ENCODE data around the gene TMEM18.
A peak's percentile ranks its signal among the peaks of the same experiment; 100 is the strongest.

TMEM18 gene

DNA sequence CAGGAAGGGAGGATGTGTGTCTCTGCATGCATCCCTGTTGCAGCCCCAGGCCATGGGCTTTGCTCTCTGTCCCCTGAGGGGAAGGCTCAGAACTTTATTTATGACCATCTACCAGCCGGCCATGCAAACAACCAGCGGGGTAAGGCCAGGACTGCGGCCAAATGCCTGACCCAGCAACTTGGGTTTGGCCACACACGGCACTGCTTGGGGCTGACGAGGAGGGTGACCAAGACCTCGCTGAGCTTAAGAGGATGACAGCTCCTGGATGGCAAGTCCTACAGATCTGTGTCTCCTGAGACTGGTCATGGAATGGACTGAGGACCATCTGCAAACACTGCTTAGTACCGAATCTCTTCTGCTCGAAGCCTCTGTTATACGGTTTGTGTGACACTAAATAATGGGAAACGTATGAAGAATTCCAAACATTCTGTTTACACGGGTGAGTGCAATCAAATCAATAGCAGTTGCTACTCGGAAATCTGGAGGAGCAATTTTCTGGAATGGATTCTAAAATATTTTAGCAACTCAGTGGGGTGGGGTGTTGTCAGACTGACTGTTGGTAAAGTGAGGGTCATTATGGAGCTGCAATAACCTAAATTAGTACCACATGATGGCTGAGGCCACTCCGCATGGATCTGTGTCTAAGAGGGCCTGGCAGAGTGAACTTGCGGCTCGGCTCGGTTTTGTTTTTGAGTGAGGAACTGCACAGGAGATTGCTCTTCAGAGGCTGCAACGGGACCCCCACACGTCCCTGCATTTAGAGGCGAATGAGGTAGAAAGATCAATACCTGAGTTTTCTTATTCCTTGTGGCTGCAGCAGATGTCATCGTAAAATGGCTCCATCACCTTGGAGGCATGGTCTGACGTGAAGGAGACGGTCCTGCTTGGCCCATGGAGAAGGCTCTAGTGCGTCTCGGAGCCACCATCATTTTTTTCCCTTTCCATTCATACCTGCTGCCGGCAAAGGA lies 26.6 kb downstream of the TMEM18 start:
- no peak for DNase-seq (ENCODE audit: low spot score)

DNA sequence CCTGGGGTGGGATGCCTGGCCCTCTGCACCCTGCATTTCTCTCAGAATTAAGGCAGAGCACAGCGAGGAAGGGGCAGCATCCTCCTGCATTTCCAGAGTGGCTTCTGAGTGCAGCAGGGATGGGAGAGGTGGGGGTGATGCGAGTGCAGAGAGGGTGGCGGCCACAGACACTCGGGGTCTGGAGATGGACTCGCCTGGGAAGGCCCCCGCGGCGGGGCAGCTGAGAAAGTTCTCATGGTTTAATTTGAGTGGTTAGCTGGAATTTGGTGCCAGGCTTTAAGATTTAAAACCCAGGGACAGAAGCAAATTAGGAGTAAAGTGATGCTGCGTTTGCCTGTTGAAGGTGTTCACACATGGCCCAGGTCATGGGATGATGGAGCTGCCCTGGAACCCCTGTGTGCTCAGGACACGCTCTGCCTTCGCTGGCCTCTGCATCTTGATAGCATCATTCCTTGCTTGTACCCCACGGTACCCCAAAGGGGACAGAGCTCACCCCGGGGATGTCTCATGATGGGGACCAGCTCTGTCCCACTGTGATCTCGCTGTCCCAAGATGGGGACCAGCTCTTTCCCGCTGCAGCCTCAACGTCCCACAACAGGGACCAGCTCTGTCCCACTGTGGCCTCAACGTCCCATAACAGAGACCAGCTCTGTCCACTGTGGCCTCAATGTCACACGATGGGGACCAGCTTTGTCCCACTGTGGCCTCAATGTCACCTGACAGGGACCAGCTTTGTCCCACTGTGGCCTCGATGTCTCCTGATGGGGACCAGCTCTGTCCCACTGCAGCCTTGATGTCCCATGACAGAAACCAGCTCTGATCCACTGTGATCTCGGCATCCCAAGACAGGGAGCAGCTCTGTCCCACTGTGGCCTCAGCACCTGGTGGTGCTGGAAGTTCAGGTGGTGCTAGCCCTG lies 27.5 kb downstream of the TMEM18 start:
- no peak for DNase-seq (ENCODE audit: low spot score)

DNA sequence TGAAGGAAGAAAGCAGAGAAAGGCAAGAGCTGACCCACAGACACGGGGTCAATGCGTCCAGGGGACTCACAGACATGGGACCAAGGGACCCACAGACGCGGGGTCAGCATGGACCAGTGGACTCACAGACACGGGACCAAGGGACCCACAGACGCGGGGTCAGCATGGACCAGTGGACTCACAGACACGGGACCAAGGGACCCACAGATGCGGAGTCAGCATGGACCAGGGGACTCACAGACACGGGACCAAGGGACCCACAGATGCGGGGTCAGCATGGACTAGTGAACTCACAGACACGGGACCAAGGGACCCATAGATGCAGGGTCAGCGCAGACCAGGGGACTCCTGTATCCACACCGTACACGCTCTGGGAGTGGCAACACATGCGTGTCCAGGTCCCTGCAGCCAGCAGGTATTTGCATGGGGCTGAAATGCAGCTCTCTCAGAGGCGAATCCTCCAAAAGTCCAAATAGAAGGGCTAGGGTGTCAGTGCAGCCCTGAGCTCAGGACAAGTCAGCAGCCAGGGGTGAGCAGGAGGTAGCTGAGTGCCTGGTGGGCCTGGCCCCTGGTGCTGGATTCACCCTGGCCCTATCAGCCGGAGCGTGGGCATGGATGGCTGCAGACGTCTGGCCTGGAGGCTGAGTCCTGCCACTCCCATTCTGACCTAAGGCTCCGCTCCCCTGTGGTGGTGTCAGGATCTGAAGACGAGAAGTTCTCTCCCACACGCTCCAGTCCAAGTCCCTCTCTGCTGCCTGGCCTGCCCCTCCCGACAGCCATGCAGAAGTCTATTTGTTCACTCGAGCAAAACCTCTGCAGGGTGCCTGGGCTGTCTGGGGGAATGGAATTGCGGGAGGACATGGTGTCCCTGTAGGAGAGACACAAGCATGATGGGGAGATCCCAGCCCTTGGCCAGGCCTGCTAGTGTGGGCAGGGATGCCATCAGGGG lies 28.5 kb downstream of the TMEM18 start:
- no peak for DNase-seq (ENCODE audit: low spot score)

DNA sequence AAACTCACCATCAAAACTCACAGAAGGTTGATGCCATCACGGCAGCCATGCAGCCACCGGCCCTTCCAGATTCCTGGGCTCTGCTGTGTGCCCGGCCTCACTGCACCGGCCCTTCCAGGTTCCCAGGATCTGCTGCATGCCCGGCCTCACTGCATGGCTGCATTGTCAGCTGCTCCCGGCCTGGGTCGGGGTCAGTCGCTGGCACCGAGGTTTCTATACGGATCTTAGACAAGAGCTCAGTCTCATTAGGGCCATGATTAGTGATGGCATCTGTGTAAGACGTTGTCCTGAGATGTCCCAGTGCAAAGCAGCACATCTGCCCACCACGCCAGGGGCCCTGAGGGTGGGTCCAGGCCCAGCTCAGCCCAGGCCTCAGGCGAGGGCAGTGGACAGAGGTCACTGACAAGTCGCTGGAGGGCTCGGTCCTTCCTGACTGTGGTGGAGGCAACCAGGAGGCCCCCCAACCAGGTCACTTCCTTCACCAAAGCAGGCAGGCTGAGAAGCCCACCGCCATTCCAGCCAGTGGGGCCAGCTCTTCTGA lies 29.4 kb downstream of the TMEM18 start:
- DNase-seq (ENCODE audit: low spot score), result no peak

DNA sequence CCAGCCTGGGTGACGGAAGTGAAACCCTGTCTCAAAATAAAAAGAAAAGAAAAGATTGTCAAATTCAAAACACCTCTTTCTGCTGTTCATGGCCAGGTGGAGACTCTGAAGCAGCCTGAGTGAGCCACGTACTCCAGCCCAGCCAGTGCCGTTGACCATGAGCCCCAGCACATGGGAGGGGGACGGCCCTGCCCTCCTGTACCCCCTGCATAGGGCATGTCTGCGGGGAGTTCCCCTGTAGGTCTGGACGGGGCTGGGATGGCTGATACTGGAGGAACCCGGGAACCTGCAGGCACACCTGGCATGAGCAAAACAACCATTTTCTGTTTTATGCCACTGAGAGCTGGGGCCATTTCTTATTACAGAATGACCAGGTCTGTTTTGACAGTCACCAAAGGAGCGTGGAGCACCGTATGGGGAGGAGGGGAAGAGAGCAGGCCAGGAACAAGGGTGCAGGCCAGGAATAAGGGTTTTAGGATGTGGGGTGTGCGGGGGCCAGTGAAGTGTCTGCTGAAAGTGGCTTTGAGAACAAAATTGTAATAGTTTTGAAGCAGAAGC lies 30.1 kb downstream of the TMEM18 start:
- DNase-seq (ENCODE audit: low spot score), result no peak

DNA sequence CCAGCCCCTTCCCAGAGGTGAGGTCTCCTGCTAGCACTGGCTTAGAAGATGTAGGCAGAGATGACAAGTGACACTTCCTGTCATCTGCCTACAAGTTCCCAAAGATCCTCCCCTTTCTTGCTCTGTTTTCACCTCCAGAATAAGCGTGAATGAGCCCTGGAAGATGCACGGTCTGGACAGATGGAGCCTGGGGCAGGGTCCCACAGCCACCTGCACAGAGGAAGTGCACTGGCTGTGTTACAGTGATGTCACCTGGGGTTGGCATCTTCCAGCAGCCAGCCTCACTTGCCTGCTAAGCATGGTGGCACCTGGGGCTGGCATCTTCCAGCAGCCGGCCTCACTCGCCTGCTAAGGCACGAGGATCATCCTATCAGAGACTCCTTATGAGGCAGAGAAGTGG lies 32.3 kb downstream of the TMEM18 start:
- DNase-seq (ENCODE audit: low spot score), result no peak

DNA sequence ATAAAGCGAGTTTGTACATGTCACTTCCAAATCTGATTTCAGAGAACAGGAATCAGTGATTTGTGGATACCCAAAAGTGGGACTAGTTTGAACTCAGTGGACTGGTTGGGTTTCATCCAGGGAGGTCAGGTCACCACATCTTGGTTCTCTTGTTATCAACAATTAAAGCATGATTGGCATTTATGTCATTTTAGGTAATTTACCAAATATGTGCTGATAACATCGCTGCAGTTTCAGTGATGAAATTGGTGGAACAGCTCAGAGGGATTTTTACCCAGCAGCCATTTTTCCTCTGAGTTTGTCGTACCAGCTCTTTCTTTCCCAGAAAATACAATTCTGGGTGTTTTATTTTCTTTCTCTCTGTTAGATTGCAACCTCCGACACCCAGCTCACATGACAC lies 33.4 kb downstream of the TMEM18 start:
- no peak for DNase-seq (ENCODE audit: low spot score)

DNA sequence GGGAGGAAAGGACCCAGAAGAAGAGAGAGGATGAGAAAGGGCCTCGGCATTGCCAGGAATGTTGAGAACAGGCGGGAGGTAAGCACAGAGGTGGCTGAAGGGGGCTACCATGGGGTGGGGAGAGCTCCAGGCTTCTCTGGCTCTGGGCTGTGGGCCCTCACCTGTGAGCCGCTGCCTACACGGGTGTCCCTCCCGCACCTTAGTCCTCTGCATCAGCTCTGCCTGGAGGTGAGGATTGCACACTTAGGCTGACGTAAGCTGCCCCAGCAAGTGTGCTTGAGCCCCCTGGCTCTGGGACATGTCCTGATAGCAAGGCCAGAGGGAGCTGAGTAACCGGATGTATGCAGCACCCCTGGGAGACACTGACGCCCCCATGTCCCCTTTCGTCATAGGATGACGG lies 33.9 kb downstream of the TMEM18 start:
- no peak for DNase-seq (ENCODE audit: low spot score)

DNA sequence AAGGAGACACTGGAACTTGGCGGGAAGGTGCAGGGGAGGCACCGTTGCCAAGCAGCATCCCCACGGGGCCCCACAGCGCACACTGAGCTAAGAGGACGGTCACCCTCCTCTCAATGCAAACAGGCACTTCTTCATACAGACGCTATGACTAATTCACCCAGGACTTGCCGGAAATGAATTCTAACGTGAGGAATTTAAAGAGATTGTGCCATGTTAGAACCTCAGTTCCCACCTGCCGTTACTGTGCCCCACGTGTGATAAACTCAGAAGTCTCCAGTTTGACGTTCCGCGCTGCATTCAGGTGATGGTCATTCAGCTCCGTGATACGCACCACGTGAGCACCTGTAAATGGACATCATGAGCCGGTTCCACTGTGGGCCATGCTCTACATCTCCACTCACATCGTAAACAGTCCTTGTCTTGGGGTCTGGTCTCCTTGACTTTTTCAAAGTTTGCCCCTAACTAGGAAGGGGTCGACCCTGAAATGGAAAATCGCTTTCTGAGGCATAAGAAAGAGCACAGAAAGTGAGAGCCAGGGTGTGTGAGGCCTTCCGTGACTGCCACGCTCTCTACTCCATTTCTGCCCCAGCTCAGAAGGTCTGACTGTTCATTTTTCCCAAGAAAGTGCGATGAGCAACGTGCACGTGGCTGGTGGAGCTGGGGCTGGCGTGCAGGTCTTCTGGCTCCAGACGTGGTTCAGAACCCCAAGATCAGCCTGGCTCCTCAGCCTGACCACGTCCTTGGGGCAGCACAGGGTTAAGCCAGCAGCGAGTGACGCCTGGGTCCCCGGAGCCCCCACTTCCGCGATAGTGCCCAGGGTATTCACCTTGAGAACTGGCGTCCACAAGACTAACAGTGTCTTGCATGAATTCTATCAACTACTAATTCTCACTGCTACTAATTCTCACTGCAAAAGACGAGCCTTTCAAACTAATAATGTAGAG lies 35.1 kb downstream of the TMEM18 start:
- DNase-seq (ENCODE audit: low spot score), result no peak

DNA sequence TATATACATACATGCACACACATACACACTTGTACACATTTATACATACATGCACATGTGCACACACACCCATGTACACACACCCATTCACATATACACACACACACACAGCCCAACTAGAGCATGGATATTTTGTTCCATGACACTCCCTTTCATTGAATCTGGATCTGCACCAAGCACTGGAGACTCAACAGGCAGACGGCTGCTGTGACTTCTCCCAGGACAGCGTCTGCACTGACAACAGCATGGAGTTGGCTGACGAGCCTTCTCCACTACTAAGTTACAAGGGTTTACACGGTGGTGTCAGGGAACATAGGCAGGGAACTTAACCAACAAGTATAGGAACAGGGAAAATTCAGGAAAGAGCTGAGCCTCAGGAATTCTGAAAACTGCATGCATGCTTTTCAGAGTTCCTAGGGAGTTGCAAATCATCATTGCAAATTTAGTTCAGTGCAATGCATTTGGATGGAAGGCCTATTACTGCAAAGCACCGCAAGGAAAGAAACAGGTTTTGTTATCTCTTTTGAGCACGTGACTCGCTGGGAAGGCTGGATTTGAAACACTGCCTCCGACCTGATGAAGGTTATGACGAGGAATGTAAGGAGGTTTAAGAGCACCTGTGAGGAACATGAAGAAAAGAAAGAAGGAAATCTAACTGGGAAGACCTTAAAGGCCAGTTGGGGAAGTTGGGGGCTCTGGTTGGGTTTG lies 35.9 kb downstream of the TMEM18 start:
- no peak for DNase-seq (ENCODE audit: low spot score)

DNA sequence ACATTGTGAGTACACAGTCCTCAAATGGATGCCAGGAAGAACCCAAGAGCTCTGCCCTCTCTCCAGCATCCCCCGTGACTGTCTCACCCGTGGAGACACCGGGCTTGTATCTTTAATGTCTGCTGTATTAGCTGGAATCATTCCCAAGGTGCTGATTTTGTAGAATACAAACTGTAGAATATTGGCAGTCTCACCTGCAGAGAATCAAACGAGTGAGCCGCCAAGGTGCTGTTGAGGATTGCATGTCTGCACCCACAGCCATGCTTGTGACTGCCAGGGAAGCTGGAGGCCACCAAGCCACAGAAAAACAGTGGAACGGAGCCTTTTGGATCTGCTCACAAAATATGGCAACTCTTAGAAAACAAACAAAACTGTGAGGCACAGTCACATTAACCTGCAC lies 37.5 kb downstream of the TMEM18 start:
- DNase-seq (ENCODE audit: low spot score), result no peak

DNA sequence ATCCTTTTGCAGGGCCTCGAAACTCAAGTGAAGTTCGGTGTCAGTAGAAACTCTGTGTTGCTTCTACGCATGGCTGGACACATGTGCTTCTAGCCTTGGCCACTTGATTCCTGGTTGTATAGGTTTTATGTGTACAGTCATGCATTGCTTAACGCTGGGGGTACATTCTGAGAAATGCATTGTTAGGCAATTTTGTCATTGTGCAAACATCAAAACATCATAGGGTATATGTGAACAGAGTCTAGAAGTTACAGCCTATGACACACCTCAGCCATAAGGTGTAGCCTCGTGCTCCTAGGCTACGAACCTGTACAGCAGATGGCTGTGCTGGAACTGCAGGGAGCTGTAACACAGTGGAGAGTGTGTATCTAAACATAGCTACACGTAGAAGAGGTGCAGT lies 39.4 kb downstream of the TMEM18 start:
- DNase-seq (ENCODE audit: low spot score), result no peak

DNA sequence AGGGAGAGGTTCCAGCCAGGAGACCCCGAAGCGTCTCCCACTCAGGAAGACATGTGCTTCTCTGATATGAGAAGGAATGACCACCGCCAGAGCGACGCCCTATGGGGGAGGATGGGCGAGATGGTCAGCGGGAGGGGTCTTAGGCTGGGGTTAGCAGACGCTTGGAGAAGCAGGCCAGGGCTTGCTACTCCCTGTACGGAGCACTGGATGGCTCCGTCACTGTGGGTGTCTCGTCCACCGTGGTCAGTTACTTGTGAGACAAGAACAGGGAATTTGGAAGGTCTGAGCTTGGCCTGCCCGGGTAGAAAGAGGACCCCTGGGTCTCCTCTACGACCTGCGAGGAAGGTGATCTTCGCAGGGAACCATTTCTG lies 39.8 kb downstream of the TMEM18 start:
- DNase-seq (ENCODE audit: low spot score), result no peak

DNA sequence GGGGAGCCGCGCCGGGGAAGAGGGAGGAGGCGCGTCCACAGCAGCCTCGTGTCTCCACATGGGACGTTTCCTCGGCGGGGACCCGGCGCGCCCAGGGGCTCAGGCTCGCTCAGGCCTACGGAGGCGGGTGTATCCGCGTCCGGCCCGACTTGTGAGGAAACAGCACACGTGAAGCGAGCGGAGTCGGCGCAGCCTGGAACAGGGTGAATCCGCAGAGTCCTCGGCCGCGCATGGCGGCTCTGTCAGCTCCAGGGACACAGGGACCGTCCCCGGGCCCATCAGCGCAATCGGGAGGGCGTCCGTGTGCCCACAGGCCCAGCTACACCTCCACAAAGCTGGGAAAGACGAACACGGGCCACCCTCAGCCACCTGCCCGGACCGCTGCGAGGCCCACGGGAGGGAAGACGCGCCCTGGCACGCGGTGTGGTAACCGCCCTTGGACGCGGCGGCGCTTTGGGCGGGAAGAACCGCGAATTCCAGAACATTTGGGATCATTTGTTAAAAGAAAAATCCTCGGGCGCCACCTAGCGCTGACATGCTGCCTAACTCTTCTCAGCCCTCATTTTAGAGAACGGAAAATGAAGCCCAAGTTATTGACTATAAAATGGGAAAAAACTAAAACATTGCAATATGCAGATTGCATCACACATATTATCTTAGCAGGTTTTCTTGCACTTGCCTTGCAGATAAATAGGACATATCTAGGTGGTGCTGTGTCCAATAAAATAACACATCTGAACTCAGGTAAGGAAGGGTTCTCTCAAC lies 40.4 kb downstream of the TMEM18 start:
- peak; percentile 44 for DNase-seq (ENCODE audit: low spot score)

DNA sequence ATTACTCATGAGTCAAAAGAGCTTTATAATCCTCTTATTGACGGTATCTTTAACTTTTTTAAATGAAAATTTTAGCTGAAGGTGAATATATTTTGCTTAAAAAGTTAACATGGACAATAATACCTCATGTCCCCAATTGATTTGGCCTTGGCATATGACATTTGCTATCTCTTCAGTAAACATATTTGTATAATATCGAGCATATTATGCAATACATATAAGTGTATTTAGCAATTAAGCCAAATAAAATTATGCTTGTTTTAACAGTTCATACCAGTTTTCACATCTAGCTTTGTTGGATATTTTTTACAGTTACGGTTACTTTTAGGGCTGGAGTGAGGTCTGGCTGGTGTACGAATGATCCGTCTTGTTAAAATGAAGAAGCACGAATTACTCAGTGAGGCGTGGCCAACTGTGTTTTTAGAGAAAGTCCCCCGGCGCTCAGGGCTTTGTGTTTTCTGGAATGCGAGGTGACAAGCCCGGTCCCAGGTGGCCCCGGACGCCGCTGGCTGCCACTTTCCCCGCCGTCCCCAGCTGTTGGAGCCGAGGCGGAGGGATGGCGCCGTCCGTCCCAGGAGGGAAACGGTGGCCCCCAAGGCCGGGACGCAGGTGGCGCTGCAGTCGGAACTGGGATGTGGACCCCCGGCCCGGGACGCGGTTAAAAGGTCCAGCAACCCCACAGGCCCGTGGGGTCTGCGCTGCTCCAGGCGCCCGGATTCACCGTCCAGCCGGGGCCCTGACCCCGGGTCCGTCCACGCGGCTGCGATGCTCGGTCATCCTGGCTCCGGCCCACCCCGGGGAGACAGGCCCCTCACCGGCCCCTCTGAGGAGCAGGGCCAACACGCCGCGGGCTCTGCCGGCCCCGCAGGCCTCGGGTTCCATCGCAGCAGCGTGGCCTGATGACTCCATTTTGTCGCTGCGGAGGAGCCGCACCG lies 41.3 kb downstream of the TMEM18 start:
- DNase-seq (ENCODE audit: low spot score), result no peak

DNA sequence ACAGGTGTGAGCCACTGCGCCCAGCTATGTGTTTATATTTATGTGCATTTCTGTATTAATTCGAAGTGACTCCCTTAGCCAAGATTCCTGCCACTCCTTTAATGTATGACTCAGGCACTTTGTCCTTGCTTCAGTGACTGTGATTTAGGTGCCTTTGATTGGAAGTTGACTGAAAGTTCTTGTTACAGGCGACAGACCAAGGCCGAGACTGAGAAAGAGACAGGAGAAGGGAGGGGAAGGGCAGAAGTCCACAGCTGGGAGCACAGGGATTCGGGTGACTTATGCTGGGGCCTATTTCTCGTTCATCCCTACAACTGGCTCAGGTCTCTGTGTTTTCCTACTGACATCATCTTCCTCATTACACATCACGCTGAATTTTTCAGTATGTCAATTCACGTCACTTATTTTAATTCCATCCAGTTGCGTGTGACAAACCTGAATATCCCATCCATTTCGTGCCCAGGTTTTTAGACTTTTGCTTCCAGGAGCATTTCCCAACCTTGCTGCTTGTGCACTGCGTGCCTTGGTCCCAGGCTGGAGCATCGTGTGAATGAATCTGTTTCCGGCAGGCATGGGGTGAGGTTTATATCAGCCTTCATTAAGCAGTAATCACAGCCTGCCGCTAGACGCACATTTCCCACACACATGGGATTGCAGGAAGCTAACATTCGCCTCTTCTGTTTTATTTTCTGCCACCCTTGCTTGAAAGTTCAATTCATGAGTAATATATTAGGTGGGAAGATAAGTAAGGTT lies 42.4 kb downstream of the TMEM18 start:
- no peak for DNase-seq (ENCODE audit: low spot score)

DNA sequence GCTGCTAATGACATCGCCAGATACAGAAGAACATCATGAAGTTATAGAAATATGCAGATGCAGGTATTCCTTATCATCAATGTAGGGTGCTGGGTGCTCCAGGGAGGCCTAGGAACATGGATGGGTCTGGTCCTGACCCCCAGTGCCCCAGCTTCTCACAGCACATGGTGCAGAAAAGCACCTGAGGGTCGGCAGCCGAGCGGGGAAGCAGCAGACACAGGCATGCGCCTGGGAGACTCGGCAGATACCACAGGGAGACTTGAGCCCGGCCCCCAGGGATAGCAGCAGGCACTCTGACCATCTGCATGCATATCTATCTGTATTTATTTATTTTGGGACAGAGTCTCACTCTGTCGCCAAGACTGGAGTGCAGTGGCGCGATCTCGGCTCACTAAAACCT lies 43.2 kb downstream of the TMEM18 start:
- no peak for DNase-seq (ENCODE audit: low spot score)

Data from NAMALWA (cell line).